CD4-positive, alpha-beta T cell (primary cell): ENCODE results near the gene DCAF8. TPM values are rescaled to one million over a fixed set of nuclear protein-coding genes. Genes with fewer than 3 reads are reported as not detected.

Source experiments
- ATAC-seq: fragments of 200-7000 bp; cut with Tn5 transposase; one replicate; pipeline ENCODE4 v1.10.0; 2022; ENCODE audit warnings: mild to moderate bottlenecking; ENCODE audit not compliant: poor library complexity
- CTCF ChIA-PET: fragments of 350-600 bp; sonication (Branson Sonifier 250); formaldehyde crosslinking; loops from one replicate; lab custom pipeline; 2021; ENCODE audit warnings: antibody characterized with exemption, inconsistent platforms; lab: Charles Lee
- POLR2A ChIA-PET: fragments of 350-600 bp; sonication (Branson Sonifier 250); formaldehyde crosslinking; loops from one replicate; lab custom pipeline; 2021; ENCODE audit warnings: antibody characterized with exemption, inconsistent platforms; lab: Charles Lee
- DNase-seq, 14 experiments: peaks; one replicate each; pipeline ENCODE4 v3.0.0-alpha.2; 2013 to 2020; ENCODE audit warnings: mixed read lengths in 2 of 14
- H3K27ac ChIP-seq, 2 donors: one replicate each; pipeline versions ENCODE4 v1.5.1 to v1.7.0; 2013; ENCODE audit warnings: low read length in 2 of 2, low read depth in 1 of 2, mild to moderate bottlenecking in 1 of 2
- H3K27me3 ChIP-seq, 2 experiments: 1 replicate in 1 of 2; 2 replicates in 1 of 2; pipeline versions ENCODE4 v1.6.1 to v1.7.0; 2013; ENCODE audit warnings: low read length in 2 of 2, control low read depth in 1 of 2, mild to moderate bottlenecking in 1 of 2, moderate library complexity in 1 of 2; ENCODE audit not compliant: insufficient read depth in 2 of 2, control insufficient read depth in 1 of 2
- H3K36me3 ChIP-seq: one replicate; pipeline ENCODE4 v1.6.1; 2013; ENCODE audit warnings: low read length, control low read depth; ENCODE audit not compliant: insufficient read depth
- H3K4me1 ChIP-seq: one replicate; pipeline ENCODE4 v1.6.1; 2013; ENCODE audit warnings: low read length, control low read depth; ENCODE audit not compliant: insufficient read depth
- H3K4me3 ChIP-seq: one replicate; pipeline ENCODE4 v1.5.1; 2013; ENCODE audit warnings: mild to moderate bottlenecking, low read length, moderate library complexity
- H3K9me3 ChIP-seq, 2 experiments: 1 replicate in 1 of 2; 2 replicates in 1 of 2; pipeline versions ENCODE4 v1.6.1 to v1.7.0; 2013; ENCODE audit warnings: low read length in 2 of 2, mild to moderate bottlenecking in 2 of 2, control low read depth in 1 of 2, moderate library complexity in 1 of 2; ENCODE audit not compliant: control insufficient read depth in 1 of 2, insufficient read depth in 1 of 2
- H3K27ac Mint-ChIP-seq: one replicate; pipeline ENCODE4 v1.8.0; 2020; ENCODE audit warnings: mixed read lengths
- H3K27me3 Mint-ChIP-seq: one replicate; pipeline ENCODE4 v1.8.0; 2021; ENCODE audit warnings: mixed read lengths
- H3K36me3 Mint-ChIP-seq: one replicate; pipeline ENCODE4 v1.8.0; 2021; ENCODE audit warnings: low read depth, mixed read lengths
- H3K4me1 Mint-ChIP-seq: one replicate; pipeline ENCODE4 v1.8.0; 2021; ENCODE audit warnings: low read depth, mixed read lengths
- H3K4me3 Mint-ChIP-seq: one replicate; pipeline ENCODE4 v1.8.0; 2020; ENCODE audit warnings: mild to moderate bottlenecking, mixed read lengths
- H3K9me3 Mint-ChIP-seq: one replicate; pipeline ENCODE4 v1.8.0; 2020; ENCODE audit warnings: mixed read lengths
- CTCF ChIP-seq: fragments of 200-600 bp; IDR thresholded peaks from one replicate; pipeline ENCODE4 v1.8.0; 2022; ENCODE audit warnings: antibody characterized with exemption, mild to moderate bottlenecking
- intact Hi-C, 2 experiments: fragments of 100-400 bp; cut with DNase I in 1 of 2; cut with micrococcal nuclease in 1 of 2; formaldehyde crosslinking; loops; one replicate each; pipeline versions ENCODE4 v1.15.1 to v1.9.0; 2023 to 2025; cut with DNase I, micrococcal nuclease
- total RNA-seq, 174 experiments: library from RNA in 2 of 174; stranded (reverse) in 2 of 174; gene quantifications; one replicate each; pipeline ENCODE4 v1.2.3 and lab custom pipeline; 2021 to 2026

The DCAF8 gene
- total RNA-seq, 2 experiments from 2014 or later: 151 to 154 TPM

- H3K27ac Mint-ChIP-seq: no peak overlapping the region
- peaks cover 23% of the 10 kb centered on the region for H3K4me1 ChIP-seq
- ChIA-PET POLR2A (interaction anchor here (0.9 kb wide), 1 partner anchor 20 kb away, joined by 4 read pairs; no protein-coding TSS in a partner anchor), CTCF (no interaction called here)
- no peaks in the 10 kb centered on the region for H3K27me3 ChIP-seq
- no peak for TF ChIP-seq CTCF
- peak overlapping the region; percentile 99 for H3K4me3 Mint-ChIP-seq
- no peaks in the 10 kb centered on the region for H3K9me3 ChIP-seq
- peaks cover 35% of the 10 kb centered on the region for H3K4me1 Mint-ChIP-seq
- no peaks in the 10 kb centered on the region for H3K27me3 Mint-ChIP-seq
- no peaks in the 10 kb centered on the region for H3K9me3 Mint-ChIP-seq
- ATAC-seq (no peak), DNase-seq (no peak)
- peaks cover 56% of the 10 kb centered on the region for H3K36me3 ChIP-seq
- intact Hi-C loops: loop anchor here in 1 of 2 experiments (1.0 to 10.0 kb wide), 3 partner anchors 20 to 852 kb away; partner anchors contain the start of genes DEDD and TAGLN2
- H3K27ac ChIP-seq: no peak overlapping the region
- no peak overlapping the region for H3K4me3 ChIP-seq
- peaks cover 67% of the 10 kb centered on the region for H3K36me3 Mint-ChIP-seq
Measured at GRCh38 chr1:160282807-160283206, 20.5 kb upstream of the DCAF8 start.

- DNase-seq: no peak
- peaks cover 57% of the 10 kb centered on the region for H3K36me3 ChIP-seq
- TF ChIP-seq CTCF: no peak
- H3K27me3 Mint-ChIP-seq: no peaks in the 10 kb centered on the region
- CTCF ChIA-PET: interaction anchor here (1.0 to 2.0 kb wide), 2 partner anchors 13 kb away, joined by 3 to 7 read pairs; no protein-coding TSS in a partner anchor
- H3K9me3 ChIP-seq: no peaks in the 10 kb centered on the region
- no peak overlapping the region for H3K4me3 ChIP-seq
- H3K27me3 ChIP-seq: no peaks in the 10 kb centered on the region
- H3K27ac Mint-ChIP-seq: no peak overlapping the region
- POLR2A ChIA-PET: interaction anchor here (0.8 to 4.2 kb wide), 2 partner anchors 15 to 34 kb away, joined by 3 to 19 read pairs; partner anchors contain the start of gene DCAF8
- peaks cover 7% of the 10 kb centered on the region for H3K4me1 Mint-ChIP-seq
- H3K4me1 ChIP-seq: no peaks in the 10 kb centered on the region
- no peak overlapping the region for H3K27ac ChIP-seq
- H3K4me3 Mint-ChIP-seq: no peak overlapping the region
- no peaks in the 10 kb centered on the region for H3K9me3 Mint-ChIP-seq
- ATAC-seq: no peak
- intact Hi-C loops: no loop called here
- H3K36me3 Mint-ChIP-seq: peaks cover 67% of the 10 kb centered on the region
Measured at GRCh38 chr1:160277987-160278386, 15.6 kb upstream of the DCAF8 start.

GRCh38 chr1:160277330-160277729 is 15.0 kb upstream of the DCAF8 start:
- no peak for TF ChIP-seq CTCF
- Histone ChIP-seq H3K27me3 (no peaks in the 10 kb centered on the region), H3K4me1 (no peaks in the 10 kb centered on the region), H3K27ac (no peak overlapping the region), H3K9me3 (no peaks in the 10 kb centered on the region), H3K4me3 (no peak overlapping the region), H3K36me3 (peaks cover 50% of the 10 kb centered on the region)
- ChIA-PET CTCF (interaction anchor here (1.0 to 2.0 kb wide), 2 partner anchors 12 to 14 kb away, joined by 3 to 7 read pairs; no protein-coding TSS in a partner anchor), POLR2A (interaction anchor here (4.2 kb wide), 1 partner anchor 15 kb away, joined by 19 read pairs; the partner anchor contains the start of gene DCAF8)
- Mint-ChIP-seq H3K4me3 (no peak overlapping the region), H3K27ac (no peak overlapping the region), H3K4me1 (peaks cover under 1% of the 10 kb centered on the region), H3K27me3 (no peaks in the 10 kb centered on the region), H3K9me3 (no peaks in the 10 kb centered on the region), H3K36me3 (peaks cover 61% of the 10 kb centered on the region)
- DNase-seq (no peak), ATAC-seq (no peak)
- intact Hi-C loops: no loop called here
